GM18909 (cell line): ENCODE results near the gene SHISA5.
"Not testable (repeated sequence)": the region's sequence is repeated elsewhere in the genome, so short reads cannot be mapped to it uniquely, and the experiment has no call there.

Experiments used
- ATAC-seq: cut with Tn5 transposase; IDR thresholded peaks from one replicate; pipeline ENCODE4 v1.9.1; 2021; ENCODE audit warnings: mild to moderate bottlenecking; ENCODE audit not compliant: unreplicated experiment, poor library complexity

The SHISA5 gene

DNA sequence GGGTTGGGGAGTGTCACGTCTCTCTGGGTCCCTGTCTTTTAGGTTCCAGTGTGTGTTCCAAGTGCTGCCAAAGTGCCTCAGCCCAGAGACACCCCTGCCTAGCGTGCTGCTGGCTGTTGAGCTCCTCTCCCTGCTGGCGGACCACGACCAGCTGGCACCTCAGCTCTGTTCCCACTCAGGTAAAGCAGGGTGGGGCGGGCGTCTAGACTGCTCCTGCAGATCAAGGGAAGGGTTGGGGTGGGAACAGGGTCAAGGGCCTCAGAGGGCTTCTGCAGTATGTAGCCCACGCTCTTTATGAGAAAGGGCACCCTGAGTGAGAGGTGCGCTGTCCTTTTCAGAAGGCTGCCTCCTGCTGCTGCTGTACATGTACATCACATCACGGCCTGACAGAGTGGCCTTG is 40.3 kb downstream of the SHISA5 start:
- no peak for ATAC-seq

DNA sequence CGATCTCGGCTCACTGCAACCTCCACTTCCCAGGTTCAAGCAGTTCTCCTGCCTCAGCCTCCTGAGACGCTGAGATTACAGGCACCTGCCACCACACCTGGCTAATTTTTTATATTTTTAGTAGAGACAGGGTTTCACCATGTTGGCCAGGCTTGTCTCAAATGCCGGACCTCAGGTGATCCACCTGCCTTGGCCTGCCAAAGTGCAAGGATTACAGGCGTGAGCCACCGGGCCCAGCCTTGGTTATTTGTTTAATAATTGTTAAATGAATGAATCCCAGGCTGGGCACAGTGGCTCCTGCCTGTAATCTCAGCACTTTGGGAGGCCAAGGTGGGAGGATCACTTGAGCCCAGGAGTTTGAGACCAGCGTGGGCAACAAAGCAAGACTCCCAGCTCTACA is 42.2 kb downstream of the SHISA5 start:
- not testable (repeated sequence) for ATAC-seq

DNA sequence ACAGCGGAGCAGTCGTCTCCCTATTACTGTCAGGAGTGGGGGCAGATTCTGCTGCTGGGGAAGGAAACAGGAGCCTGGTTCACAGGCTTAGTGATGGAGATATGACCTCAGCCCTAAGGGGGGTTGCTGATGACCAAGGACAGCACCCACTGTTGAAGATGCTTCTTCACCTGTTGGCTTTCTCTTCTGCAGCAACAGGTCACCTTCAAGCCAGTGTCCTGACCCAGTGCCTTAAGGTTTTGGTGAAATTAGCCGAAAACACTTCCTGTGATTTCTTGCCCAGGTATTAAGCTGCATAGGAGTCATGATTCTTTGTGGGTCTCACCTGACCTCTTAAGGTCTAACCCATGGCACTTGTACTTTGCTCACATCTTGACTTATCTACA is 43.5 kb downstream of the SHISA5 start:
- no peak for ATAC-seq

DNA sequence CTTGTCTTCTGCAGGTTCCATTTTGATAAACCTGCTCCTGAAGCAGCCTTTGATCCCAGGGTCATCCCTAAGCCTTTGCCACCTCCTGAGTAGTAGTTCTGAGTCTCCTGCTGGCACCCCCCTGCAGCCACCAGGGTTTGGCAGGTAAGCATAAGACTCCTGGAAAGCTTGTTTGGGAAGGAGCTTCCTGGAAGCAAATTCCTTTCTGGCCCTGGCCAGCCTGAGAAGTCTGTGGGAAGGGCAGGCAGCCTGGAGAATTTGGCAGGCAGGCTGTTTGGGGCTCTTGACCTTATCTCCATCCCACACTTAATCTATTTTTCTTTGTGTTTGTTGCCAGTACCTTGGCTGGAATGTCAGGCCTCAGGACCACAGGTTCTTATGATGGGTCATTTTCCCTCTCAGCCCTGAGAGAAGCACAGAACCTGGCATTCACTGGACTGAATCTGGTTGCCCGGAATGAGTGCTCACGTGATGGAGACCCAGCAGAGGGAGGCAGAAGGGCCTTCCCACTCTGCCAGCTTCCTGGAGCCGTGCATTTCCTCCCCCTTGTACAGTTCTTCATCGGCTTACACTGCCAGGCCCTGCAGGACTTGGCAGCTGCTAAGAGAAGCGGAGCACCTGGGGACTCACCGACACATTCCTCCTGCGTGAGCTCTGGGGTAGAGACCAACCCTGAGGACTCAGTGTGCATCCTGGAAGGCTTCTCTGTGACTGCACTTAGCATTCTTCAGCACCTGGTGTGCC is 44.0 kb downstream of the SHISA5 start:
- no peak for ATAC-seq

DNA sequence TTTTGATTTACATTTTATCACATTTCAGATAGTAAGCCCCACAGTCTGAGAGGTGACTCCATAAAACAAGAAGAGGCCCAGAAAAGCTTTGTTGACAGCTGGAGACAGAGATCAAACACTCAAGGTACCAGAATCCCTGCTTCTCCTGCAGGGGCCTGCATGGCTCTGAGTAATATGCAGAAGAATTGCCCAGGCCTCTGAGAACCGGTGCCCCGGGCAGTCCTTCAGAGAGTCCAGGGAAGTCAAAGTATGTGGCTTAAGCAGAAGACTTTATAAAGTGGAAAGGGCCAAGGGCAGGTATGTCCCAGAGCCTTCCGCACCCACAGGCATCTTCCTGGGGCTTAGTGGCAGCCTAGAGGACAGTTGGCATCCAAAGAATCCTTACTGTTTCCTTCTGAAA is 44.6 kb downstream of the SHISA5 start:
- no peak for ATAC-seq

DNA sequence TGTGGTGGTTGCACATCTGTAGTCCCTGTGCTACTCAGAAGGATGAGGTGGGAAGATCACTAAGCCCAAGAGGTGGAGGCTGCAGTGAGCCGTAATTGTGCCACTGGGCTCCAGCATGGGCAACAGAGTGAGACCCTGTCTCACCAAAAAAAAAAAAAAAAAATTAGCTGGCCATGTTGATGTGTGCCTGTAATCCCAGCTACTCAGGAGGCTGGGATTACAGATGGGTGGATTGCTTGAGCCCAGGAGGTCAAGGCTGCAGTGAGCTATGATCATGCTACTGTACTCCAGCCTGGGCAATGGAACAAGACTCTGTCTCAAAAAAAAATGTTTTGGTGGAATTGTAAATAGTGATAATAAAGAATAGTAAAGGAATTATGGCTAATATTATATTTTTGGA is 47.5 kb downstream of the SHISA5 start:
- no peak for ATAC-seq

DNA sequence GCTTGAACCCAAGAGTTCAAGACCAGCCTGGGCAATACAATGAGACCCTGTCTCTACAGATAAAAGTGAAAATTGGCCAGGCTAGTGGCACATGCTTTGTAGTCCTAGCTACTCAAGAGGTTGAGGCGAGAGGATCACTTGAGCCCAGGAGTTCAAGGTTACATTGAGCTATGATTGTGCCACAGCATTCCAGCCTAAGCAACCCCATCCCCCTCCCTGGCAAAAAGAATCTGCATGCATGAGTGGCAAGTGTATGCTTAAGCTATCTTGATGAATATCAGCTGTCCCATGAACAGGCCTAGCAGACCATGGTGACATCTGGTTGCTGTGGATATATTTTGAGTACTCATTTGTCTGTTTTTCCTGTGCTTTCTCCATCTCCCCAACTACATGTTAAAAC is 52.7 kb downstream of the SHISA5 start:
- no peak for ATAC-seq

DNA sequence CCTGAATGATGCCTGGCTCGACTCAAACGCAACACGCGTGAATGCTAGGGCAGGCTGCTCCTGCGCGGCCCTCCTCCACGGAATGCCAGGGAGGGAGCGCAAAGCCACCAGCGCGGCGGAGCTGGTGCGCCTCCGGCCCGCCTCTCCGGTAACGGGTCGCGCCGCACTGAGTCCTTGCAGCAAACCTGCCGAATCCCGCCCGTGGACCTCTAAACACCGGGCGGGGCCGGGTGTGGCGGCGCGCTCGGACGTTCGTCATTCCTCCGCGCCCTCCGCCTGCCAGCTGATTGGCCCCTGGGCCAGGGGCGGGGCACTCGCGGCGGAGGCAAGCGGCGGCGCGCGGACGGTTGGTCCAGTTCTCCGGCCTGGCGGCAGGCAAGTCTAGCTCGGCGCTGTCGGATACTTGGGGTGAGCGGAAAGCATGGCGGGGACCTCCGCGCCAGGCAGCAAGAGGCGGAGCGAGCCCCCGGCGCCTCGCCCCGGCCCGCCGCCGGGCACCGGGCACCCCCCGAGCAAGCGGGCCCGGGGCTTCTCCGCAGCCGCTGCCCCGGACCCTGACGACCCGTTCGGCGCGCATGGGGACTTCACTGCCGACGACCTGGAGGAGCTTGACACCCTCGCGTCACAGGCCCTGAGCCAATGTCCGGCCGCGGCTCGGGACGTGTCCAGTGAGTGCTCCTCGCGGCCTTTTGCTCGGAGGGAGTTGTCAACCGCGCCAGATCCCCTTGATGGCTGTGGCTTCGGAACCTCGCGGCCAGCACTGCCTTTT is 57.4 kb downstream of the SHISA5 start, which contains the start of gene ATRIP:
ATRIP (plus strand) TSS at position 313 of the 769 bp plus-strand sequence; CDS start at position 422, 109 bp downstream.
- peak; percentile 87 for ATAC-seq

DNA sequence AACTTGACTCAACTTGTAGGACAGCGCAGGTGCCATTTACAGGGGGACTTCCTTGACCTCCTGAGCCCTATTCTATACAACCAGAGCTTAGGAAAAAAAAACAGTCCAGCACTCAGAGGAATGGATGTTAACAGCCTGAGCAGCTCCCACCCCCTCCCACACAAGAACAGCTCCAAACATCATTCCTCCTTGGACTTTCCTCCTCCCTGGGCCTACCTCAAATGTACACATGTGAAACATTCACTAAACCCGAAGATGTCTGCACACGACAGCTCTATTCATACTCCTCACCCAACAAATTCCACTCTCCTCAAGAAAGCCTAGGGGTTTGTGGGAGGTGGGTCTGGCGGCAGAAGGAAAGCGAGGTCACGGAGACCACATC is 57.9 kb downstream of the SHISA5 start:
- ATAC-seq = no peak

DNA sequence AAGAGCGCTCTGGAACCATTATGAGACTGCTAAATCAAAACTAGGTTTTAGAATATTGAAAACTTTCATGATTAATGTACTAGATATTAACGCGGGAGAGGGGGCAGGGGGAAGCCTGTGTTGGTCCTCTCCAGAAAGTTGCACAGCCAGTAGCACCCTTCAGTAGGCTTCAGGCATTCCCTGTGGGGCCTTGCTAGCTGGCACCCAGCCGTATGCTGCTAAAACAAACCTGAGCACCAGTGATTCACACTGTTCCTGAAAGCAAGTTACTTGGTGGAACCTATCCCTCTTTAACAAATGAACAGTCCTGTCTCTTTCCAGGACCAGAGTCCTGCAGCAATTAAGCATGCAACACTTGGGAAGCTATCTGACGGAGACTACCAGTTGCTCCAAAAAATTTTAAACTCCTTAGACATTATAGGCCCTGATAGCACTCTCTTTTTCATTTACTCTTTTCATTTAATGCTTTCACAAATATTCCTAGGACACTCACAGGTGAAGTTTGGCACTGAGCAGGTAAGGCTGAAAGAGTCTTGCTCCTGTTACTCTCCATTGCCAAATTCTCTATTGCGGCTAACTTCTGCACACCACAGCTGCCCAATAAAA is 58.6 kb downstream of the SHISA5 start:
- ATAC-seq = no peak

DNA sequence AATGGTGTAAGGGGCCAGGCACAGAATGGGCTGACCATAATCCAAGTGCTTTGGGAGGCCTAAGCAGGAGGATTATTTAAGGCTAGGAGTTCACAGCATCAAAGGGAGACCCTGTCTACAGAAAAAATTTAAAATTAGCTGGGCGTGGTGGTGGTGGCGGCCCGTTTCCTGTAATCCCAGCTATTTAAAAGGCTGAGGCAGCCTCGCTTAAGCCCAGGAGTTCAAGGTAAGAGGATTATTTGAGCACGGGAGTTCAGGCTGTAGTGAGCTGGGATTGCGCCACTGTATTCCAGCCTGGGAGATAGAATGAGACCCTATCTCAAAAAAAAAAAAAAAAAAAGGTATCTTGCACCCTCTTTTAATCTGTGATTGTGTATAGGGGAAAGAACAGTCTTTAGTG is 62.0 kb downstream of the SHISA5 start:
- no peak for ATAC-seq

DNA sequence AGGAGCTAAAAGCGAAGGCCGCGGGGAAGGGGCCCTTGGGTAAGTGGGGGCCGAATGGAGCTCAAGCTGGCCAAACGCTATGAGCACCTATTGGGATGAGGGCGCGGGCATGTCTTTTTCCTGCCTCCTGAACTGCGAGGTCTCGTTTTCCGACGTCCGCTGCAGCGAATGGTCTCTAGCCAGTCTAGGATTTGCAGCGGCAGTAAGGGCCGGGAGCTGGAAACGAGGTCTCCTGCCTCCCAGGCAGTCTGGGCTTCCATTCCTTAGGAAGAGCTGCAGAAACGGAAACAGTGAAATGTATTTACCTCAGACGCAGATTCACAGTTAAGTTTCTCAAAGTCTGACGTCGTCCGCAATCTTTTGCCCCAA is 63.4 kb downstream of the SHISA5 start:
- peak; percentile 3 for ATAC-seq

DNA sequence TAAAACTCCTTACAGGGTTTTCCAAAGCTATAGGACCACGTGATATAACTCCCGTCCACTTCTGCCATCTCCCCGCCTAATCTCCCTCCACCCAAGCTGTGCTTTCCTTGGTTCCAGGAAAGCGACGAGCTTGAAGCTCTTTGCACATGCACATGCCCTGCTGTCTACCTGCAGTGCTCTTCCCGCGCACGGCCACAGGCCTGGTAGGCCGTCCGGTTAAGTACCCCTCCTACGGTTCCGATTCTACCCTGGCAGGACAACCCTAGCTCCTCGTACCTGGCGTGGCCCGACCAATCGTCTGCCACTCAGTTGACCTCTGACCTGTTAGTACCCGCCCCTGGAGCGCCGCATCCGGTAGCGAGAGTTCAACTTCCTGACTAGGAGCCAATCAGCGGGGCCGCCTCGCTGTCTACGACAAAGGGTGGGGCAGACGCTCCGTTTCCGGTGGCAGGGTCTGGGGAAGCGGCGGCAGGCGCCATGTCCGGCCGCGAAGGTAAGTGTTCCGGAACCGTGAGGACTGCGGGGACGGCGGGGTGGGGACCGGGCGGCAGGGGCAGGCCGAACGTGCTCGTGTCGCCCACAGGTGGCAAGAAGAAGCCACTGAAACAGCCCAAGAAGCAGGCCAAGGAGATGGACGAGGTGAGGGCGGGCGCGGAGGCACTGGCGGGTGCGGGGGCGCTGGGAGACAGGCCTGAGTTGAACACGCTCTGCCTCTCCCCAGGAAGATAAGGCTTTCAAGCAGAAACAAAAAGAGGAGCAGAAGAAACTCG is 64.0 kb downstream of the SHISA5 start, which contains the start of the genes CCDC51 and TMA7:
CCDC51 (minus strand) TSS at position 300 of the 770 bp plus-strand sequence. CDS start 4,991 bp downstream, outside the sequence.
TMA7 (plus strand) TSS at position 438 of the 770 bp plus-strand sequence; CDS start at position 478, 40 bp downstream.
- peak; percentile 95 for ATAC-seq

DNA sequence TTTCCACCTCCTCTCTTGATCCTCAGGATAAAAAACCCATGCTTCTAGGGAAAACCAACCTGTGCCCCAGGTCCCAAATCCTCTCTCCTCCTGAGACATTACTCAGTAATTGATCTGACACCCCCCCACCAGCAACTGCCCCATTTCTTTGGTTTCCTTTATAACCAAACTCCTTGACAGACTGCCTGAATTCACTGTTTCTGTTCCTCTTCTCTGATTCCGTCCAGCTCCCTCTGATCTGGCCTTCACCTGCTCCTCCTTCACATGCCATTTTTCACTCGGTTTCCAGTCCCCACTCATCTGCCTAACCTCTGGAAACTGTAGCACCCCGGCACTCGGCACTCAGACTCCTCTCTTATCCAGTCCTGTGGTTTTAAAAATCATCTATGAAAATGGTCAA is 66.2 kb downstream of the SHISA5 start:
- no peak for ATAC-seq

DNA sequence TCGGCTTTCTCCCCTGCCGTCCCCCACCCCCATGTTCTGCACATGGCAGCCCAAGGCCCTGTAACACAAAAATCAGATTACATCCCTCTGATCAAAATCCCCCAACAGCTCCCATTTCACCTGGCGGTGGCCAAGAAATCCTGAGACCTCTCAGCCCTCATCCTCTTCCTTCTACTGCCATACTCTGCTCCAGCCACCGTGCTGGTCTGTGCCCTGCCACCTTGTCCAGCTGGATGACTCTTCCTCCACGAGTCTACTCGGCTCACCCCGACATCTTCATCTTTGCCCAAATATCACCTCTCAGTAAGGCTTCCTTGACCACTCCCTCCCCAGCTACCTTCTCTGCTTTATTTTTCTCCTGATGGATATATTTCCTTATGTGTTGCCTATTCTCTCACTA is 67.1 kb downstream of the SHISA5 start:
- ATAC-seq = no peak

DNA sequence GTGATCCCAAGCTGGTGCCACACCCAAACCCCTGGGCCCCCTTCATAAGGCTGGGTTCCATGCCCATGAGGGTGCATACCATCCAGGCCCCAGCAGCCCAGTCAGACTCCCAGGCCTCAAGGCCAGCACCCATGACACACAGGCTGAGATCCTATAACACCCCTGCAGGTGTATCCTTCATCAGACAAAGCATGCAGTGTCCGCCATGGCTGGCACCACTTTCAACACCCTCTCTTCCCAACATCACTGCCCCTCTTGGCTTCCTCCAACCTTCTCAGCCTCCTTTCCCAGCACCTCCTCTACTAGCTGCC is 67.5 kb downstream of the SHISA5 start:
- ATAC-seq = no peak

DNA sequence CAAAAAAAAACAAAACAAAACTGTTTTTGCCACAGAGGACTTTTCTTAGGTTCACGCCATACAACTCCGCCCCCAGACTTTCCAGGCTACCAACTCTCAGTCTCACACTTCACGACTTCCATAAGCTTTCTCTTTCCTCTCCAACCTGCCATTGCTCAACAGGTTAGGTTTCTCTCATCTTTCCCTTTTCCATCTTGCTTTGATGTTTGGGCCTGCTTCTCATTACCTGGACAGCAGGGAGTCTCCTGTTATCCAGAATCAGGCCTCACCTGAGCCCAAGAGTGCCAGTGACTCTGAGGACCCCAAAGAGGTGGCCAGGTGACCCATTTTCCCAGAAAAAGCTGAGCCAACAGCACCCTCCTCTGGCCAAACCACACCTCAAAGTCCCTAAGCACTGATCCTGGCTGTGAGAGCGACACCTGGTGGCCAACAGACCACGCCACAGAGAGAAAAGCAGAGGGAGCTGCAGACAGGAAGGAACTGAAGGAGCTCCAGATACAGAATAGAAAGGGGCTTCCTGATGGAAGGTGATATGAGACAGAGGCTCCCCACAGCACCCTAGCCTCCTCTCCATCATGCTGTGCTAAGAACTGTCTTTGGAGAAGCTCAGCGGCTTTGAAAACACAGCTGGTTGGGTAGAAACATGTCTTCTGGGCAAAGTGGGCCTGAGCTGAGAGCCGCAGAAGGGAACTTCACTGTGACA is 68.0 kb downstream of the SHISA5 start:
- ATAC-seq = no peak

DNA sequence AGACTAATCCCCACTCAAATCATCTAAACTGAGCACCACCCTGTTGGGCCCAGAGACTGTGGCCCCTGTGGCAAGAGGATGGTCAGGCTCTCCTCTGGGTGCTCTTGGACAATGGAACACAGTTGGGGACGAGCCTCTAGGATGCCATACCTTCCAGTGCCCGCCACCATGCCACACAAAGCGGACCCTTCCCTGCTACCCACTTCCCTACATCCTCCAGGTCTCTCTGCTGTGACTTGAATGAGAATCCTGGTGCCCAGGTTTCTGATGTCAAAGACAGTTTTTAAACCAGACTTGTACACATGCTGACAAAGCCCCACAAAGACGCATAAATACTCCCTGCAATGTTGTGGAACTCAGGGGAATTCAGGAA is 68.8 kb downstream of the SHISA5 start:
- no peak for ATAC-seq

DNA sequence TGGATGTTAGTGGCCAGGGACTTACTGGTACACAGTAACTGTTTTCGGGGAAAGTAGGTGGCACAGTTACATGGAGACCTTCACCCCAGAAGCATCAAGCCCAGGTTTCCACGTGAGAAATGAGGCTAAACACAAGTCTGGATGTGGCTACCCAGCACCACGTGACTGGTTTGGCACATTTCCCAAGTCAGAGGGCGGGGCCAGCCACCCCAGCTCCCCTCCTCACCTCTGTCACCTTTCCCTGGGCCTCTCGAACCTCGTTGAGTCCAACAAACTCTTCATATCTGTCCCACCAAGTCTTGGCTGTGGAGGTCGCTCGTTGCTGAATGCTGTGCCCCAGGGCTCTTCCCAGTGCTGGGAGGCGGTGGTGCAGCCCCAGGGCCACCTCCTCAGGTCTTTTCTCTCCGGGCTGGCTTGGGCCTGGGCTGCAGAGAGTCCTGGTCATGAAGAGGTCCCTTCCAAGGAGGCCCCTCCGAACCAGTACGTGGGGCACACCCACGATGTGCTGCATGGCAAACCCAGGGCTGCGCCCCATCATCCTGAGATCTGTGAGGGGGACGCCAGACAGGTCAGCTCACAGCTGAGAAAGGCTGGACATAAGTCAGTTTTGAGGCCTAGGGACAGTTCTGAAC is 69.3 kb downstream of the SHISA5 start:
- ATAC-seq = no peak
